Endometrial microvascular endothelial cells (primary cell): Measurements from ENCODE around the gene VAC14. TPM values are rescaled to one million over a fixed set of nuclear protein-coding genes. Genes with fewer than 3 reads are reported as not detected.
"Not testable (repeated sequence)": the region's sequence is repeated elsewhere in the genome, so short reads cannot be mapped to it uniquely, and the experiment has no call there.

Experiments
- in situ Hi-C: cut with HindIII; loops from 2 replicates; pipeline ENCODE4 v1.10.0; 2017; ENCODE audit warnings: low sequenced_read_pairs, low pct_unique_long_range_greater_than_20kb; ENCODE audit errors: inconsistent ontology term
- total RNA-seq: library from RNA; depleted of rRNA; stranded (reverse); fragments of >200 nt; gene quantifications from one replicate; pipeline ENCODE4 v1.2.3, GENCODE V29; 2015; ENCODE audit errors: inconsistent ontology term

VAC14 gene
- total RNA-seq, 1 donor from 2014 or later = 52.0 TPM

GRCh38 chr16:70749006-70749678 lies 51.8 kb downstream of the VAC14 start:
- in situ Hi-C loops = no loop called here

- in situ Hi-C loops = no loop called here
Measured at GRCh38 chr16:70747703-70748631, 53.0 kb downstream of the VAC14 start.

- in situ Hi-C loops = no loop called here
Measured at GRCh38 chr16:70746708-70747424, 54.1 kb downstream of the VAC14 start.

GRCh38 chr16:70746040-70746707 lies 54.8 kb downstream of the VAC14 start:
- in situ Hi-C loops = no loop called here

GRCh38 chr16:70745536-70746025 lies 55.4 kb downstream of the VAC14 start:
- in situ Hi-C loops = no loop called here

GRCh38 chr16:70744366-70744765 lies 56.6 kb downstream of the VAC14 start:
- in situ Hi-C loops = no loop called here

- in situ Hi-C loops = no loop called here
Measured at GRCh38 chr16:70743791-70744190, 57.2 kb downstream of the VAC14 start.

GRCh38 chr16:70742967-70743366 lies 58.0 kb downstream of the VAC14 start:
- in situ Hi-C loops = not testable (repeated sequence)

- in situ Hi-C loops = no loop called here
Measured at GRCh38 chr16:70741783-70742125, 59.2 kb downstream of the VAC14 start.

GRCh38 chr16:70740914-70741782 lies 59.8 kb downstream of the VAC14 start:
- in situ Hi-C loops = no loop called here

- in situ Hi-C loops = no loop called here
Measured at GRCh38 chr16:70740174-70740913, 60.6 kb downstream of the VAC14 start.

GRCh38 chr16:70739389-70739788 lies 61.6 kb downstream of the VAC14 start:
- in situ Hi-C loops = no loop called here

GRCh38 chr16:70738083-70738977 lies 62.6 kb downstream of the VAC14 start:
- in situ Hi-C loops = no loop called here

- in situ Hi-C loops = no loop called here
Measured at GRCh38 chr16:70737377-70738082, 63.4 kb downstream of the VAC14 start.

- in situ Hi-C loops = no loop called here
Measured at GRCh38 chr16:70736465-70737376, 64.2 kb downstream of the VAC14 start.
